Hematopoietic multipotent progenitor cell (in vitro differentiated cells): Measurements from ENCODE around the gene DOK6. TPM values are rescaled to one million over a fixed set of nuclear protein-coding genes. Genes with fewer than 3 reads are reported as not detected.
"Not testable (repeated sequence)": the region's sequence is repeated elsewhere in the genome, so short reads cannot be mapped to it uniquely, and the experiment has no call there.

Experiments
- DNase-seq, 3 donors: peaks; one replicate each; pipeline ENCODE4 v3.0.0-alpha.2; 2011 to 2015; ENCODE audit warnings: low read depth in 2 of 3, low spot score in 2 of 3
- total RNA-seq: library from RNA; depleted of rRNA; stranded (reverse); fragments of >200 nt; gene quantifications from one replicate; pipeline ENCODE4 v1.2.3, GENCODE V29; 2012

The DOK6 gene
- total RNA-seq, result 1.3 TPM

GRCh38 chr18:69400253-69400975 lies at the start of gene DOK6:
Gene DOK6, plus strand, starts transcription at chr18:69400888.
- peak in 1 of 3 donors; percentile 19 for DNase-seq

GRCh38 chr18:69353023-69353422 lies 47.7 kb upstream of the DOK6 start:
- DNase-seq, result no peak

GRCh38 chr18:69357590-69357989 lies 43.1 kb upstream of the DOK6 start:
- no peak for DNase-seq

GRCh38 chr18:69358212-69358895 lies 42.3 kb upstream of the DOK6 start:
- no peak for DNase-seq

GRCh38 chr18:69359768-69360167 lies 40.9 kb upstream of the DOK6 start:
- DNase-seq, result not testable (repeated sequence)

- DNase-seq, result no peak
Observed at GRCh38 chr18:69364930-69365329, 35.8 kb upstream of the DOK6 start.

- no peak for DNase-seq
Observed at GRCh38 chr18:69365658-69366057, 35.0 kb upstream of the DOK6 start.

- no peak for DNase-seq
Observed at GRCh38 chr18:69367104-69367503, 33.6 kb upstream of the DOK6 start.

- no peak for DNase-seq
Observed at GRCh38 chr18:69371729-69372128, 29.0 kb upstream of the DOK6 start.

GRCh38 chr18:69380324-69380723 lies 20.4 kb upstream of the DOK6 start:
- no peak for DNase-seq

- no peak for DNase-seq
Observed at GRCh38 chr18:69383186-69383585, 17.5 kb upstream of the DOK6 start.

- no peak for DNase-seq
Observed at GRCh38 chr18:69387186-69387585, 13.5 kb upstream of the DOK6 start.

- DNase-seq, result no peak
Observed at GRCh38 chr18:69388222-69388621, 12.5 kb upstream of the DOK6 start.

GRCh38 chr18:69397096-69397495 lies 3.6 kb upstream of the DOK6 start:
- no peak for DNase-seq

GRCh38 chr18:69399253-69399652 lies 1.4 kb upstream of the DOK6 start:
- no peak for DNase-seq

- peak in 1 of 3 donors; percentile 2 for DNase-seq
Observed at GRCh38 chr18:69400976-69401225, 213 bp downstream of the DOK6 start.

GRCh38 chr18:69401226-69401971 lies 711 bp downstream of the DOK6 start:
- DNase-seq, result peak in 1 of 3 donors; percentile 1

- DNase-seq, result no peak
Observed at GRCh38 chr18:69401972-69402532, 1.4 kb downstream of the DOK6 start.

- no peak for DNase-seq
Observed at GRCh38 chr18:69402533-69402989, 1.9 kb downstream of the DOK6 start.

GRCh38 chr18:69408522-69408921 lies 7.8 kb downstream of the DOK6 start:
- DNase-seq, result no peak

- no peak for DNase-seq
Observed at GRCh38 chr18:69411199-69411598, 10.5 kb downstream of the DOK6 start.
